DND-41 (cell line): Measurements from ENCODE around the gene PAGR1.

Source experiments
- EZH2 ChIP-seq: IDR thresholded peaks from 3 replicates; pipeline ENCODE4 v1.6.1; 2012; ENCODE audit warnings: borderline replicate concordance, low read depth, mild to moderate bottlenecking, moderate library complexity, low read length, inconsistent platforms; ENCODE audit not compliant: severe bottlenecking
- TF ChIP-seq, protein P1 (sequence below): IDR thresholded peaks from 2 replicates; pipeline ENCODE4 v1.5.1; 2012; ENCODE audit warnings: borderline replicate concordance, low read length, moderate library complexity, mild to moderate bottlenecking; ENCODE audit not compliant: poor library complexity, severe bottlenecking; ENCODE audit errors: extremely low read depth

DNA sequence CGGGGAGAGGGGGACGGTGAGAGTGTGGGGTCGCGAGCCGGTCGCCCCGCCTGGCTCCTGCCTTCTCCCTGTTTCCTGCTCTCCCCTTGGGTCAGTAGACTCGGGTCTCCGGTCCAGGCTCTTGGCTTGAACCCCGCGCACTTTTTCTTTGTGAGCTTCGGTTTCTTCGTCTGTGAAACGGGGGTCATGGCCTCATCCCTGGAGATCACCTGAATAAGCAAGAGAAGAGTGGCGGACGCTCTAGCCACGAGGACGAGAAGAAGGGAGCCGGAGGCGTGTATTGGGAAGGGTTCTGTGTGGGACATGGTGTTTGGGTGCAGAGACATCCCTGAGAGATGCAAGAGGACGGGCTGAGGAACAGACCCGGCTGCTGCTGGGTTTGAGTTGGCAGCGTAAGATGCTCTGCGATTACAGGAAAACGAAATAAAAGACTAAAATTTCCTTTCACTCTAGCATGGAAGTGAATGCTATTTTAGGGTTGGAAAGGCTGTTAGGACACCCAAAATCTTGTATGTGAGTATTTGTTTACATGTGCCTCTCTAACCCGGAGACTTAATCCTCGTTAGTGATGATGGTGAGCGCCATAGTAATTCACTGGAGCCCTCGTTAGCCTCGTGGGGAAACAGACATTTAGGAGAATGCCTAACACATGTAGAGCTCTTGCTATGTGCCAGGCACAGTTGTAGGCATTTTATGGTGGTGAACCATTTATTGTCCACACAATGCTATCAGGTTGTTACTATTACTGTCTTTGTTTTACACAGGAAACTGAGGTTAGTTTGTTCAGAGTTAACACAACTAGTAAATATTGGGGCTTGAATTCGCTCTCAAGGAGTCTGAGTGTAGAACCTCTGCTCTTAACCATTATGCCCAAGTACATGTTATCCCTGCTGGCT lies 24.8 kb upstream of the PAGR1 start:
- TF ChIP-seq, protein P1, sequence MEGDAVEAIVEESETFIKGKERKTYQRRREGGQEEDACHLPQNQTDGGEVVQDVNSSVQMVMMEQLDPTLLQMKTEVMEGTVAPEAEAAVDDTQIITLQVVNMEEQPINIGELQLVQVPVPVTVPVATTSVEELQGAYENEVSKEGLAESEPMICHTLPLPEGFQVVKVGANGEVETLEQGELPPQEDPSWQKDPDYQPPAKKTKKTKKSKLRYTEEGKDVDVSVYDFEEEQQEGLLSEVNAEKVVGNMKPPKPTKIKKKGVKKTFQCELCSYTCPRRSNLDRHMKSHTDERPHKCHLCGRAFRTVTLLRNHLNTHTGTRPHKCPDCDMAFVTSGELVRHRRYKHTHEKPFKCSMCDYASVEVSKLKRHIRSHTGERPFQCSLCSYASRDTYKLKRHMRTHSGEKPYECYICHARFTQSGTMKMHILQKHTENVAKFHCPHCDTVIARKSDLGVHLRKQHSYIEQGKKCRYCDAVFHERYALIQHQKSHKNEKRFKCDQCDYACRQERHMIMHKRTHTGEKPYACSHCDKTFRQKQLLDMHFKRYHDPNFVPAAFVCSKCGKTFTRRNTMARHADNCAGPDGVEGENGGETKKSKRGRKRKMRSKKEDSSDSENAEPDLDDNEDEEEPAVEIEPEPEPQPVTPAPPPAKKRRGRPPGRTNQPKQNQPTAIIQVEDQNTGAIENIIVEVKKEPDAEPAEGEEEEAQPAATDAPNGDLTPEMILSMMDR: no peak
- no peak for TF ChIP-seq EZH2
